Astrocyte of the cerebellum (primary cell): ENCODE measurements around the gene FHL2.
A peak's percentile ranks its signal among the peaks of the same experiment; 100 is the strongest.
"Not testable (repeated sequence)": the region's sequence is repeated elsewhere in the genome, so short reads cannot be mapped to it uniquely, and the experiment has no call there.

Experiments
- DNase-seq: peaks from one replicate; pipeline ENCODE4 v3.0.0-alpha.2; 2011; ENCODE audit warnings: low read depth
- H3K4me3 ChIP-seq: 2 replicates; pipeline ENCODE4 v1.5.1; 2011; ENCODE audit warnings: mild to moderate bottlenecking, low read depth, low read length, moderate library complexity
- in situ Hi-C: cut with HindIII; loops from 2 replicates; pipeline ENCODE4 v1.10.0; 2017; ENCODE audit warnings: low sequenced_read_pairs
- TF ChIP-seq, protein P1 (sequence below): IDR thresholded peaks from 2 replicates; pipeline ENCODE4 v1.5.1; 2012; ENCODE audit warnings: low read length, low read depth, moderate library complexity, mild to moderate bottlenecking; ENCODE audit errors: missing control alignments

The FHL2 gene

DNA sequence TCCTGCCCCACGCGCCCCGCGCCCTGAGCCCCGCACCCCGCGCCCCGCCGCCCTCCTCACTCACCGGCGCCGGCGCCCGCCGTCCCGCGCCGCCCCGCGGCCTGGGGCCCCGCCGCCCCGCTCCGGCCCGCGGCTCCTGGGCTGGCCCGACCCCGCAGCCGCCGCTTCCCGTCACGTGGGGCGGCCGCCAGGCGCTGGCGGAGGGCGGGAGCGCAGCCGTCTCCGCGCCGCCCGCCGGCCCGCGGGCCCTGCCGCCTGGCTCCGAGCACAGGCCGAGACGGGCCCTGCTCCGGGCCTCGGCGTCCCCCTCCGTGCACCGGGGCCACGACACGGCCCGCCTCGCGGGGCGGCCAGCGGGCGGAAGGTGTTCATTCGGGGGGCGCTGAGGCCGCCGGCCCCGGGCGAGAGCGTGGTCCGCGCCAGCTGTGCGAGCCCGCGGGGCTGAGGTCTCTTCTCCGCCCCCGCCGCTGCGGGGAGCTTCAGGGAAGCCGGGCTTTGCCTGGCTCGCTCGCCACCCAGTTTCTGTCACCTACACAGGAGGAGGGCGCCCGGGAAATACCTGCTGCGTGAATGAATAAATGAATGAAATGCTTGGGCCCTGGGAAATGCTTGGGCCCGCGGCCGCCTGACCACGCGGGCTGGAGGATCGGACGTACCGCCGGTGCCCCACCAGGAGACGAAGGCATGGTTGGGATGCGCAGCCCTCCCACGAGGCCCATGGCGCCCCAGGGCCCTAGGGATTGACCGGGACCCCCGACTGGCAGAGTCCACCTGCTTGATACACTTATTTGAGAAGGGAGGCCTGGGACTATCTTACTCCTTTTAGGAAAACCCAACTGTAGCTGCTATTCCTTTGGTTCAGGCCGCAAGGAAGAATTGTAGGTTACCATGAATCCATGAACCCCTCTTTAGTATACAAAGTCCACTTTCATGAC is 69.0 kb downstream of the FHL2 start, which contains the start of gene TGFBRAP1:
TGFBRAP1 (minus strand) TSS at position 175 of the 935 bp plus-strand sequence. CDS start 21,434 bp downstream, outside the sequence.
- peak within 1 kb of the TSS; percentile 57 for H3K4me3 ChIP-seq
- in situ Hi-C loops: no loop called here
- DNase-seq: no peak
- TF ChIP-seq, protein P1, sequence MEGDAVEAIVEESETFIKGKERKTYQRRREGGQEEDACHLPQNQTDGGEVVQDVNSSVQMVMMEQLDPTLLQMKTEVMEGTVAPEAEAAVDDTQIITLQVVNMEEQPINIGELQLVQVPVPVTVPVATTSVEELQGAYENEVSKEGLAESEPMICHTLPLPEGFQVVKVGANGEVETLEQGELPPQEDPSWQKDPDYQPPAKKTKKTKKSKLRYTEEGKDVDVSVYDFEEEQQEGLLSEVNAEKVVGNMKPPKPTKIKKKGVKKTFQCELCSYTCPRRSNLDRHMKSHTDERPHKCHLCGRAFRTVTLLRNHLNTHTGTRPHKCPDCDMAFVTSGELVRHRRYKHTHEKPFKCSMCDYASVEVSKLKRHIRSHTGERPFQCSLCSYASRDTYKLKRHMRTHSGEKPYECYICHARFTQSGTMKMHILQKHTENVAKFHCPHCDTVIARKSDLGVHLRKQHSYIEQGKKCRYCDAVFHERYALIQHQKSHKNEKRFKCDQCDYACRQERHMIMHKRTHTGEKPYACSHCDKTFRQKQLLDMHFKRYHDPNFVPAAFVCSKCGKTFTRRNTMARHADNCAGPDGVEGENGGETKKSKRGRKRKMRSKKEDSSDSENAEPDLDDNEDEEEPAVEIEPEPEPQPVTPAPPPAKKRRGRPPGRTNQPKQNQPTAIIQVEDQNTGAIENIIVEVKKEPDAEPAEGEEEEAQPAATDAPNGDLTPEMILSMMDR: no peak

DNA sequence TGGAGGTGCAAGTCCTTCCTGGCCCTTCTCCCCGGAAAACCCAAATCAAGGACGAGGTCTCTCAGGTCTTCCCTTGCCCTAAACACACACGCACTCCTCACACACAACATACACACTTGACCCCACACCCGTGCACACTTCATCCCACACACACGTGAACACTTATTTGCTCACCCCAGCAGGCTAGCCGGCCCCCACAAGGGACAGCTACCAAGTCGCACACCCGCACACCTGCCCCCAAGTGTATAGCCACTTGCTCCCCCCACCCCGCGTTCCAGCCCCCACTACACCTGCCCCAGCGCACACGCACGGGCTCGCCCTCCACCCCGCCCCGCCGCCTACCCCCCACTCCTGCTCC is 69.7 kb downstream of the FHL2 start:
- H3K4me3 ChIP-seq: peak overlapping the region; percentile 57
- in situ Hi-C loops: no loop called here
- TF ChIP-seq, protein P1: no peak
- no peak for DNase-seq

GRCh38 chr2:105328281-105329196 is 70.3 kb downstream of the FHL2 start:
- H3K4me3 ChIP-seq: peak overlapping the region; percentile 57
- TF ChIP-seq, protein P1: no peak
- DNase-seq: no peak
- in situ Hi-C loops: no loop called here

DNA sequence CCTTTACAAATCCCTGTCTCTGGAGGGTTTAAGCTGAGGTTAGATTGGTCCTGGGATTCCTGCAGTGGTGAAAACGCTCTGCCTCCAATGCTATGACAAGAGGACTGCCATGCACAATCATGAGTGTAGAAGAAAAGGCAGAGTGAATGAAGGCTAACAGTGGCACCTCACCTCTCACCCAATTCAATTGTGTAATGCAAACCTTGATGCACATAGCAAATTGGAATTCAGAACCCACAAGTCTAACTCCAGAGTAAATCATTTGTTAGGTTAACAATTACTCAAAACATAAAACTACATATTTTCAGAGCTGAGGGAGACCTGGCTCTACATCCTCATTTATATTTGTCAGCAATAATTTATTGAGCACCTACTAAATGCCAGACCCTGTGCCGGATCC is 71.2 kb downstream of the FHL2 start:
- no peak overlapping the region for H3K4me3 ChIP-seq
- DNase-seq: no peak
- TF ChIP-seq, protein P1: no peak
- in situ Hi-C loops: no loop called here

- H3K4me3 ChIP-seq, in situ Hi-C loops, DNase-seq: not testable (repeated sequence)
These were observed 71.6 kb downstream of the FHL2 start for GRCh38 chr2:105327271-105327670.

- no peak for DNase-seq
- no peak overlapping the region for H3K4me3 ChIP-seq
- TF ChIP-seq, protein P1: no peak
- in situ Hi-C loops: no loop called here
These were observed 73.4 kb downstream of the FHL2 start for GRCh38 chr2:105325389-105325963.
